SKM-1 (cell line): ENCODE results near the gene C14orf119.

Experiments
- DNase-seq: peaks from one replicate; lab custom pipeline; 2025; ENCODE audit not compliant: unreplicated experiment; lab: John Stamatoyannopoulos, UW

The C14orf119 gene

GRCh38 chr14:23060536-23061260, 34.6 kb upstream of the C14orf119 start:
- DNase-seq, result no peak

GRCh38 chr14:23062002-23062401, 33.3 kb upstream of the C14orf119 start:
- DNase-seq, result no peak

- DNase-seq, result no peak
Observed at GRCh38 chr14:23063601-23064000, 31.7 kb upstream of the C14orf119 start.

- no peak for DNase-seq
Observed at GRCh38 chr14:23066368-23066767, 28.9 kb upstream of the C14orf119 start.

- DNase-seq, result no peak
Observed at GRCh38 chr14:23066855-23067744, 28.2 kb upstream of the C14orf119 start.

- no peak for DNase-seq
Observed at GRCh38 chr14:23067847-23068788, 27.2 kb upstream of the C14orf119 start.

- no peak for DNase-seq
Observed at GRCh38 chr14:23068789-23069412, 26.4 kb upstream of the C14orf119 start.

GRCh38 chr14:23069413-23069806, 25.9 kb upstream of the C14orf119 start:
- no peak for DNase-seq

GRCh38 chr14:23070262-23071129, 24.8 kb upstream of the C14orf119 start:
- DNase-seq, result no peak

GRCh38 chr14:23071244-23071920, 23.9 kb upstream of the C14orf119 start:
- DNase-seq, result no peak

- DNase-seq, result no peak
Observed at GRCh38 chr14:23071921-23072539, 23.3 kb upstream of the C14orf119 start.

GRCh38 chr14:23074906-23075305, 20.4 kb upstream of the C14orf119 start:
- DNase-seq, result no peak

GRCh38 chr14:23076785-23077408, 18.4 kb upstream of the C14orf119 start:
- no peak for DNase-seq

GRCh38 chr14:23077962-23078361, 17.3 kb upstream of the C14orf119 start:
- DNase-seq, result no peak

GRCh38 chr14:23078692-23079116, 16.6 kb upstream of the C14orf119 start:
- DNase-seq, result no peak

- no peak for DNase-seq
Observed at GRCh38 chr14:23079716-23080115, 15.6 kb upstream of the C14orf119 start.

GRCh38 chr14:23080474-23080873, 14.8 kb upstream of the C14orf119 start:
- no peak for DNase-seq

GRCh38 chr14:23085458-23085857, 9.8 kb upstream of the C14orf119 start:
- no peak for DNase-seq
